SK-N-SH (cell line): Measurements from ENCODE around the gene COQ5.

ENCODE experiments used
- CTCF ChIP-seq: fragments of 200-600 bp; sonication (generic); IDR thresholded peaks from 2 replicates; pipeline ENCODE4 v1.6.1; 2017; ENCODE audit warnings: antibody characterized with exemption, mild to moderate bottlenecking, moderate library complexity
- EP300 ChIP-seq, 2 experiments: IDR thresholded peaks; 2 replicates each; pipeline versions ENCODE4 v1.4.0 to v1.6.1; 2012; ENCODE audit warnings: borderline replicate concordance in 1 of 2, low read depth in 1 of 2, low read length in 1 of 2
- EZH2phosphoT487 ChIP-seq: fragments of 200-600 bp; sonication (generic); IDR thresholded peaks from 2 replicates; pipeline ENCODE4 v1.6.1; 2017; ENCODE audit warnings: low read depth, mixed run types, mild to moderate bottlenecking, antibody characterized with exemption, moderate library complexity, borderline replicate concordance
- GABPA ChIP-seq: IDR thresholded peaks from 2 replicates; pipeline ENCODE4 v1.4.0; 2012; ENCODE audit warnings: low read depth, mild to moderate bottlenecking
- NRF1 ChIP-seq: IDR thresholded peaks from 2 replicates; pipeline ENCODE4 v1.6.1; 2012; ENCODE audit warnings: low read depth, mild to moderate bottlenecking, low read length
- POLR2AphosphoS5 ChIP-seq: IDR thresholded peaks from 2 replicates; pipeline ENCODE4 v1.6.1; 2012; ENCODE audit warnings: low read depth, low read length
- USF2 ChIP-seq: fragments of 150-350 bp; IDR thresholded peaks from 2 replicates; pipeline ENCODE4 v1.6.1; 2017; ENCODE audit warnings: antibody characterized with exemption, low read length, low read depth, borderline replicate concordance

GRCh38 chr12:120472521-120472920, 56.4 kb downstream of the COQ5 start:
- TF ChIP-seq EP300 (IDR thresholded peaks at IDR 0.05; ENCODE audit: borderline replicate concordance in 1 of 2, low read depth in 1 of 2, low read length in 1 of 2): no peak
- TF ChIP-seq NRF1: no peak
- TF ChIP-seq EZH2phosphoT487: no peak
- TF ChIP-seq POLR2AphosphoS5: no peak
- no peak for TF ChIP-seq CTCF
- TF ChIP-seq USF2: no peak
- TF ChIP-seq GABPA: no peak
